HG02981 (cell line): ENCODE results near the gene CLDN18.
A peak's percentile ranks its signal among the peaks of the same experiment; 100 is the strongest.

Source experiments
- ATAC-seq: cut with Tn5 transposase; IDR thresholded peaks from one replicate; pipeline ENCODE4 v1.9.1; 2021; ENCODE audit warnings: mild to moderate bottlenecking, moderate library complexity; ENCODE audit not compliant: unreplicated experiment

CLDN18 gene

DNA sequence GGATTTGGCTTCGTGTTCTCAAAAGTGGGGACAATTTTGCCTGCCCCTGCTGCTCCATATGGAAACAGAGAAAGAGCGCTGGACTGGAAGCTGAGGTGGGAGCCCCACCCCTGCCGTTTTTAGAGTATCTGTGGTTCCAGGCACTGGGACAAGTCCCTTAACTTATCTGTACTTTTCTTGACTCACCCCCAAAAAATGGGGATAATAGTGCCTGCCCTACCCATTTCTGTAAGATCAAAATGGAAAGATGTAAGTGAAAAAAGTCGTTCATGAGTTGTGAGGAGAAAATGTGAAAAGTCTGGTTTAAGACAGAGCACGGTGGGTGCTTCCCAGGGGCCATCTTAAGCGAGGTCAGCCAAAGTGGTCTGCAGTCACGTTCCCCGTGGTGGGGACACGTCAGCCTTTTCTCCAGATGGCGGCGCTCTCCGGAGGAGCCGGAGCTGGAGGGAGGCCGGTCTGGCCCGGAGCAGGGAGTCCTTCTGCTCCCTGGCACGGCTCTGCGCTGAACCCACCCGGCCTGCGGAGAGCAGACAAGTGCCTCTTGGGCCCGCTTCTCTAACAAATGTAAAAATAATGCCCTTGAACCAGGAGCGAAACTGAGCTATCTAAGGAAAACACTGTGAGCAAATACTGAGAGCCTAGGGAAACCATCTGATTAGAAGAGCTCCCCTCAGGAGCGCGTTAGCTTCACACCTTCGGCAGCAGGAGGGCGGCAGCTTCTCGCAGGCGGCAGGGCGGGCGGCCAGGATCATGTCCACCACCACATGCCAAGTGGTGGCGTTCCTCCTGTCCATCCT lies at the start of gene CLDN18:
CLDN18 (plus strand) TSS at position 690 of the 797 bp plus-strand sequence; CDS start at position 751, 61 bp downstream.
- no peak for ATAC-seq

DNA sequence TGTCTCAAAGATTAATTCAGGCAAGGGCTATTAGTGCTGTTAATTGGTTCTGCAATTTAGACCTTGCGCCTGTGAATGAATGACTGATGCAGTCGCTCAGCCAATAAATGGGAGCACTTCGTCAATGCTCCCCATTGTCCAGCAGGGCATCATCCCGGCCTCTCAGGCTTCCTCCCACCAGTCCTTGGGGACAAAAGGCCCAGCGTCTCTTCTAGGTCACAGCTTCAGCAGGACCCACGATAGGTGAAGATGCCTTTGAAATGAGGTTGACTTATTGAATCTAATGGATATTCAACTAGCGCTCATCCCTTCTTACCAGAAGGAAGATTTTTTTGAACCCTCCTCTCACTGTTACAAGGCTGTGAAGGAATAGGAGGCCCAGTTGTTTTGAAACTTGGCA lies 47.7 kb upstream of the CLDN18 start:
- no peak for ATAC-seq

DNA sequence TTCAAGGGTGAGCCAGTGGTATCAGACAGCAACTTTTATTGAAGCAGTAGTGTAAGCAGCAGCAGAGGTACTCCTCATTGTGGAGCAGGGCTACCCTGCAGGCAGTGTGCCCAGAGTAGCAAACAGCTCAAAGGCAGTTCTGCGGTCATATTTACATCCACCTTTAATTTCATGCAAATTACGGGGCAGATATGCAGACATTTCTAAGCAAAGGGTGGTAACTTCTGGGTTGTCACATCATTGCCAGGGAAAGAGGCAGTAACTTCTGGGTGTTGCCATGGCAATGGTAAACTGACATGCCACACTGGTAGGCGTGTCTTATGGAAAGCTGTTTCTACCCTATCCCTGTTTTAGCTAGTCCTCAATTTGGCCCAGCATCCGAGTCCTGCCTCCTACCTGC lies 46.5 kb upstream of the CLDN18 start:
- ATAC-seq, result no peak

DNA sequence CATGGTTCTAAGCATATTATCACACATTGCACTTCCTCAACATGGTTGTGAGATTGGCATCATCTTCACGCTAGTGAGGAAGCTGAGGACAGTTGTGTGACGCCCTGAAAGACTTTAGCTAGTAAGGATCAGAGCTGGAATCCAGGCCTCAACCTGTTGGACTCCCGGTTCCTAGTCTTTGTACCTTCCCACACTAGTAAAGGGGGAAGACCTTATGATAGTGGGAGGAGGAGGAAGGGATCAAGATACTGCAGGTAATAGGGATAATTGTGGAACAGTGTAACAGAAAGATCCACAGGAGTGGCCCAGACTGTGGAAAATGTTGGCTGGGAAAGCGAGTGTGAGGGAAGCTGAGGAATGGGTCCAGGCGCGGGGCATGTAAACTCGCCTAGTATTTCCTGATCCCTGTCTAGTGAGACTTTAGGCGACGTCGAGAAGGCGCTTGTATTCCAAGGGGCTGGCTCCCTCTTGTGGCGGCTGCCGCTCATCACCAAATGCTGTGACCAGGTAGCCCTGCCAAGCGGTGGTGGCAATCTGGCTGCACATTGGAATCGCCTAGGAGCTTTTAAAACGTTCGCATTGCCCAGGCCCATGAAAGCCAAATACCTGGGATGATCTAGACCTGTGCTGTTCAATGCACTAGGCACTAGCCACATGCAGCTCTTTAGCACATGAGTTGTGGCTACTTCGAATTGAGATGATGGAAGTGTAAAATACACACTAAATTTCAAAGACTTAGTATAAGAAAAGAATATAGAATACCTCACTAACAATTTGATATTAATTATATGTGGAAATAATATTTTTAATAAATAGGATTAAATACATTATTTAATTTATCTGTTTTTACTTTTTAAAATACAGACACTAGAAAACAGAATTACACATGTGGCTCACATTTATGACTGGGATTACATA lies 38.8 kb upstream of the CLDN18 start:
- peak; percentile 93 for ATAC-seq

DNA sequence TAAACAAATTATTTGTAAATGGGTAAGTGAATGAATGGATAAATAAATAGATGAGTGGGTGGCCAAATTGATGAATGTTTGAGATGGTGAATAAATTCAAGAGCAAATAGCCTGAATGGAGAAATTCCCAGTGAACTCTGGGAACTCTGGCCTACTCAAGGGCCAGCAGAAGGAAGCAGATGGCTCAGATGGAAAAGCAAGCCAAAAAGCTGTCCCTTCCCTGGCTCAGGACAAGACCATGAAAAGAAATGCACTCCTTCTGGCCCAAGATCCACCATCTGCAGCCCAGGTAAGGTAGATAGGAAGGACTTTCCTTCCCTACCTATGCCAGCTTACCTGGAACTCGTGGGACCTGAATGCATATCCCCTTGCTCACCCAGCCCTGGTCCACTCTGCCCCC lies 37.6 kb upstream of the CLDN18 start:
- ATAC-seq, result no peak

DNA sequence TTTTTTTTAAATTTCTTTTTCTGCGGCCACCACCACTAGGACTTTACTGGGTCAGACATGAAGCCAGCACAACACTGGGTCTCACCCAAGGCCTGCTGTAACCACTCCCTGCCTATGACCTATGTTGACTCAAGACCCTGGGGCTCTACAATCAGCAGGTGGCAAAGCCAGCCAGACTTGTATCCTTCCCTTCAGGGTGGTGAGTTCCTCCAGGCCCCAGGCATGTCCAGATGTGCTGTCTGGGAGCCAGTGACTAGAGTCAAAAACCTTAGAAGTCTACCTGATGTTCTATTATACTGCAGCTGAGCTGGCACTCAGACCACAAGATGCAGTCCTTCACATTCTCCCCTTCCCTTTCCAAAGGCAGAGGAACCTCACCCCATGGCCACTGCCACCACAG lies 31.6 kb upstream of the CLDN18 start:
- no peak for ATAC-seq

DNA sequence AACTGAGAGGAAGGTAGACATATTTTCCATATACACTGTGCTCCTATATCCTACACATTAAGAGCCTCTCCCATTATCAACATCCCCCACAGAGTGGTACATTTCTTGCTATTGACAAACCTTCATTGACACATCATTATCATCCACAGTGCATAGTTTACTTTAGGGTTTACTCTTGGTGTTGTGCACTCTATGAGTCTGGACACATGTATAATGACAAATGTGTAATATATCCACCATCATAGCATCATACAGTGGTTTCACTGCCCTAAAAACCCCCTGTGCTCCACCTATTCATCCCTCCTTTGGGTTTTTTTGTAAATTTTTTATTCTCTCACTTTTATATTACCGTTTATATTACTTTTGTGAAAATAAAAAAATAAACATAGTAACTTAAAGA lies 22.2 kb upstream of the CLDN18 start:
- peak; percentile 37 for ATAC-seq

DNA sequence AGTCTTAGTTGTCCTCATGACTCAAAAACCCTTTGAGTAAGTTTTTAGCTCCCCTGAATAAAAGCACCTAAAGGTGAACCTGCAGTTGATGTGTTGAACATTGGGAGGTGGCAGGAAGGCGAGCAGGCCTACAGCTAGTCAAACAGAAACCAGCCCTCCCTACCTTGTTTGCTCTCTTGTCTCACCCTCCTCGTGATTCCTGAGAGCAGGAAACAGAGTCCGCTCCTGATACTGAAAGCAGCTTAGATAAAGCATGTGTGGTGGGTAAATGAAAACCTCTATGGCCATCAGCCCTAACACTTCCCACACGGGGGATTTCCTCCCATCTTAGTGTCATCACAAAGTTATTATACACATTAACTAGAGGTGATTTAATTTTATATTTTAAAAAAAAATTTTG lies 21.8 kb upstream of the CLDN18 start:
- ATAC-seq, result peak; percentile 74

DNA sequence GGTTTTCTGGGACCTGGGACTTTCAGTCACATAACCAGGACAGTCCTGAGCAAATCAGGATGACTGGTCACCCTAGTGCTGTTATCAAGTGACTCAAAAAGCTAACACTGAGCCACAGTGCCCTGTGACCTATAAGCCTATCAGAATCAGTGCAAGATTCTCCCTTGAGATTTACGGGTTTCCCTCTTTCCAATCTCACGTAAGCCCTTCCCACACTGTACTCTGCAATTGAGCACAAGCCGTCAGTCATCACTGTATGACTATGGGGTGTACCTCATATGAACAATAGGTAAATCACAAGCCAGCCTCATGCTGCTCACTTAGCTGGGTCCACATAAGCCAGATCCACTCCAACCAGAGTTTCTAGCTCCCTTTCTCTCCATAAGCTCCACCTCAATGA lies 21.0 kb upstream of the CLDN18 start:
- ATAC-seq, result peak; percentile 72

DNA sequence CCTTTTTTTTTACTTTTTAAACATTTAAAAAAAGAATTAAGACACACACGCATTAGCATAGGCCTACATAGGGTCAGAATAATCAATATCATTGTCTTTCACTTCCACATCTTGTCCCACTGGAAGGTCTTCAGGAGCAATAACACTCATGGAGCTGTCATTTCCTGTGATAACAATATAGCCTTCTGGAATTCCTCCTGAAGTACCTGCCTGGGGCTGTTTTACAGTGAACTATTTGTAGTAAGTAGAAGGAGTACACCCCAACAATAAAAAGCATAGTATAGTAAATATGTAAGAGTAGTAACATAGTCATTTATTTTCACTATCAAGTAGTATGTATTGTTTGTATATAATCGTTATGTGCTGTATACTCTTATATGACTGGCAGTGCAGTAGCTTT lies 19.5 kb upstream of the CLDN18 start:
- no peak for ATAC-seq

DNA sequence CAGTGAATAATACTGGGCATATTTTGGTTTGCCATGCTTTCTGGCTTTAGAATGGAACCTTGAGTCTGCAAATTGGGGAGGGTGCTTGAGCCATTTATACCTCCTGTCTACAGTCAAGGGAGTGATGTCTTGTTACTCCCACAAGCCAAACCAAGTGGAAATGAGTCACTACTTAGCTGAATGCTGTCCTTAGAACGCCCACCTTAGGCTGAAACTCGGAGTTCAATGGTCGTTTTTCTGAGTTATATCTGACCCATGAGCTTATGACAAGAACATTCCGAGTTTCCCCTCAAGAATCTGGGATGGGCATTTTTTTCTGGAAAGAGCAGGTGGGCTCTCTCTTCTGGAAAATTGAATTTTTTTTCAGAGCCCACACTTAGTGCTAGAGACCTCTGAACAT lies 17.4 kb upstream of the CLDN18 start:
- ATAC-seq, result no peak

DNA sequence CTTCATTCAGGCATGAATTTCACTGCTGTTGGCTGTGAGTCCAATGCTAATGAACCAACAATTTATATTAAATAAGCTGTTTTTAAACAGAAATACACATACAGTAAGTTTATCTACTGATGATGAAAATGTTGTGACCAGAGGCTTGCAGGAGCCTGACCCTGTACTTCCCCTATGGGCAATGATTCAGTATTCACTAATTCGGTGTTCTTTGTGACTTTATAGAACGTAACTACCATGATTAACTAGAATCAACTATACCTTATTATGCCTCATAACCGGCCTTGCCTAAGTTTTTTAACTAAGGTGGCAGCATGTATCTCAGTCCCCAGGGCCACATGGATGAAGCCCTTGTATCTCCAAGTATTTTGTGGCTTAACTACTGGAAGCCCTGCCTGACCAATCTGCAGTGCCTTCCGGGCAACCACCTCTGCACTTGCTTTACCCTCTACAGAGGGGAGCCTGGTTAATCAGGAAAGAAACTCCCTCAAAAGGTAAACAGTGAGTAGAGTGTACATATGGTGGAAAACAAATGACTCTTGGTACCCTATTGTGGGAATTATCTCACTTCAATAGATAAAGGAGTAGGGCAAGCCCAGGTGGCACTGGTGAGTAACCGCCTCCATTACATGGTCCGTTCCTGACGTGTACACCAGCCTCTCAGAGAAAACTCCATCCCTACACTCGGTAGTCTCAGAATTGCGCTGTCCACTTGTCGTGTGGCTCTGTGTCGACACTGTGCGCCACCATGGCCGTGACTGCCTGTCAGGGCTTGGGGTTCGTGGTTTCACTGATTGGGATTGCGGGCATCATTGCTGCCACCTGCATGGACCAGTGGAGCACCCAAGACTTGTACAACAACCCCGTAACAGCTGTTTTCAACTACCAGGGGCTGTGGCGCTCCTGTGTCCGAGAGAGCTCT lies 11.6 kb upstream of the CLDN18 start:
- no peak for ATAC-seq

DNA sequence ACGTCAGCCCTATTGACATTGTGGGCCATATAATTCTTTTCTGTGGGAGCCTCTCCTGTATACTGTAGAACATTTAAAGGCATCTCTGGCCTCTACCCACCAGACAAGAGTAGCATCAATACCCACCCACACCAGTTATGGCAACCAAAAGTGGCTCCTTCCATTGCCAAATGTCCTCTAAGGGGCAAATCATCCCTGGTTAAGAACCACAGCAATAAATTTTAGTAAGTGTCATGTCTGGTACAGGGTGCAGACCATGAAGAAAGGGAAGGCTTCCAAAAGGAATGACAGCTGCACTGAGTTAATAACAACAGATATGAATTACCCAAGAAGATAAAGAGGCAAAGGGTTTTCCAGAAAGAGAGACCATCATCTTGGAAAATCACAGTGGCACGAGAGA lies 6.9 kb upstream of the CLDN18 start:
- ATAC-seq, result no peak

DNA sequence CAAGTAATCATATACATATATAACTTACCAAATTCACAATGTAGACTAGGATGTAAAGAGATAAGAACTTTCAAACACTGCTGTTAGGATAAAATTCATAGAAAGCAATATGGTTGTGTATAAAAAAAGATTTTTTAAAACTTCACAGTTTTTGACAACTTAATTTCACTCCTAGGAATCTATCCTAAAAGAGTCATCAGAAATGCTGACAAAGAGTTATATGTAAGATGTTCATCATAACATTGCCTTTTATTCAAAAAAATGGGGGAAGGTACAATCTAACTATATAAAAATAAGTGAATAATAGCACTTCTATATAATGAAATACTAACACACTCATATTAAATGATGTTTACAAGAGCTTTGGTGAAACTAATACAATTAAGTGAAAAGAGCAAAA lies 4.3 kb upstream of the CLDN18 start:
- no peak for ATAC-seq

DNA sequence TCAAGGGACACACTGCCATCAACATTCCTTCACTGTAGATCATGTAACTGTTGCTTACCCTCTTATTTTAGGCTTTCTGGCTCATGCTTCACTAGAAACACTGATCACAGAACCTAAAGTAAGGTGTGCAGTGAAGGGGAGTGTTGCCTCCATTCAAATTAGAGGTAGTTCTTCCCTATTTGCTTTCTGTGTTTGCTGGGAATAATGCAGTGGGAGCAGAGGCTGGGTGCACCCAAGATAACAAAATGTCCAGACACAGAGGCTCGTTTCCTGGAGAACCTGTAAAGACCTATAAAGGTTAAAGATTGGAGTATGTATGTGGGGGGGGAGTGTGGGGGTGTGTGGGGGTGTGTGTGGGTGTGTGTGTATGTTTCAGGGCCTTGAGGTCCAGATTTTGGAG lies 2.1 kb upstream of the CLDN18 start:
- ATAC-seq, result no peak

DNA sequence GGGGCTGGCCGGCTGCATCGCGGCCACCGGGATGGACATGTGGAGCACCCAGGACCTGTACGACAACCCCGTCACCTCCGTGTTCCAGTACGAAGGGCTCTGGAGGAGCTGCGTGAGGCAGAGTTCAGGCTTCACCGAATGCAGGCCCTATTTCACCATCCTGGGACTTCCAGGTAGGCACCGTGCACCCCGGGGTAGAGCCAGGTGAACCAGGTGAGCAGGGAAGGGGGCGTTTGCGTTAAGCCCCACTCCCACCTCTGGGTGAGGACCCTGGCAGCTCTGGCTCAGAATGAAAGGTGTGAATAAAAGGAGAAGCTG lies 267 bp downstream of the CLDN18 start:
- ATAC-seq, result no peak

DNA sequence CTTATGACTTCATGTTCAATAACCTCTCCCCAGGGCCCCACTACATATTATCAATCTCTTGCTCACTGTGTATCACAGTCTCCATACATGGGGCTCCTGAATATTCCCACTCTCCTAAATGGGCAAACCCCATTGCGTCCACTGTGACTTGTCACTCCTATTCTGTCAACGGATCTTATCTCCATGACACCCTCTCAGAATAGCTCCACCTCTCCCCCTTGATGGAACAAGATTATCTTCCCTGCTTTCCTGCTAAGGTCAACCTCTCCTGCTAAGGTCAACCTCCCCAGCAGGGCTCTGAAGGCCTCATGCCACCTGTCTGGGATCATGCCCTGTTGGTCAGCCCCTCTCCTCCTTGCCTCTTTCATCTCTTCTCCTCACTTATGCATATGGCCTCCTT lies 1.8 kb downstream of the CLDN18 start:
- ATAC-seq, result no peak

DNA sequence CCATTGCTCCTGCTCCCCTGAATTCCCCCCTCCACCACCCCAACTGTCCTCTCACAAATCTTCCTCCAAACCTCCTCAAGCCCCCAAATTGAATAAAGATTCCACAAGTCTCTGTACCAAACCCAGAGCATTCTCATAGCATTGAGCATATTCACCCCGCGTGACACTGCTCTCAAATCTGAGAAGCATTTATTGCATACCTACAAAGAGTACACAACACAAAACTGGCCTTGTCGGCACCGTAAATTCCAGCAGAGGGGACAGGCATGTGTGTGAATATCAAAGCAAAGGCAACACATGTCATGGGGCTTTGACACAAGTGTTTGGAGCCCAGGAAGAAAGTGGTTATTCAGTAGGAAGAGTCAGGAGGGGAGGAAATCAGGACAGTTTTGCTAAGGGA lies 2.6 kb downstream of the CLDN18 start:
- no peak for ATAC-seq

DNA sequence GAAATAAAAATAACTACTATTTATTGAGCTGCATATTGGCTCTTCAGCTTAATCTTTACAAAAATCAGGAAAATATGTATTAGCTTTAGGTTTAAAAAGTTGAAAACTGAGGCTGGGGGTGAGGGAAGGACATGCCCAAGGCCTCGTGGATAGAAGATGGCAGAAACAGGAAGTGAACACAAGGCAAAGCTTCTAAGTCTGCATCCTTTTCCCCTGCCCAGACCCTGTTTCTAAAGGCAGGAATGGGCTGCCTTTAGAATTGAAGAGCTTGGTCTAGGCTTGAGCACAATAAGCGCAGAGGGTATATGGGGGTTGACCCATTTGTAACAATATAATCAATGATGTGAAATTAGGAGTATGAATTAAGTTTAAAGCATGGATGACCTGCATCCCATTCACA lies 6.1 kb downstream of the CLDN18 start:
- ATAC-seq, result no peak

DNA sequence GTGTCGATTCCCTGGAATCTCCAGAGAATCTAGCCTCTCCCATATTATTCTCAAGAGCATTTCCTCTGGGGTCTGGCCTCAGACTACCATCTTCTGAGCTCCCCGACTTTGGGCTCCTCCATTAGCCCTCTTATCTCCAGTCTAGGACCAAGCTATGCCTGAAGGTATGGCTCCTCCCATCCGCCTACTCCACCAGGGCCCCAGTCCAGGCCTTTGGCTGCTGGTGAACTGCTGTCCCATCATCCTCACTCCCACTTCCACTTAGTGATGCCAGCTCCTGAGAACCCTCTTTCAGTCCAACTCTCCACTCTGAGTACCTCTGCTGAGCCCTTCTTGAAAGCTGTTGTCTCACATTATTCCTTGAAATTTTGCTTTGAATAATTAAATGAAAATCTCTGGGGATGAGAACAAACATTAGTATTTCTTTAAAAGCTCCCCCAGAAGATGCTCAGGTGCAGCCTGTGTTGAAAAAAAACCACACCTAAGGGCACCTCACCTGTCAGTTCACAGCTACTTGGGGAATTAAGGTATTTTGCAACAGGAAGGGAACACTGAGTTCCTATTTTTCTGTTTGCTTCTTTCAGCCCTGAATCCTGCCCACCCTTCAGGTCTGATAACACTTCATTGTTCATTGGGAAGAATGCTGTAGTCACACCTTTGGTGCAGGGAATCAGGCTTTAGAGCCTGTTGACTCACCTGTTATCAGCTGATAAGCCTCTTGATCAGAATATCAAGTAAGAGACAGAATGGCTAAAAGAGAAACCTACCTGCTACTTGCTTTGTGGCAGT lies 9.5 kb downstream of the CLDN18 start:
- ATAC-seq, result no peak
